Spinal cord (tissue), 10 donors: ENCODE data around the gene GARNL3. TPM values are rescaled to one million over a fixed set of nuclear protein-coding genes. Genes with fewer than 3 reads are reported as not detected.
A peak's percentile ranks its signal among the peaks of the same experiment; 100 is the strongest.

Source experiments
- DNase-seq, 6 donors: peaks; one replicate each; pipeline versions ENCODE4 v3.0.0 to v3.0.0-alpha.2; 2013 to 2015; ENCODE audit warnings: low spot score in 6 of 6, low read depth in 4 of 6
- H3K27ac ChIP-seq: one replicate; pipeline ENCODE4 v1.5.1; 2013; ENCODE audit warnings: low read depth, low read length, control low read depth
- H3K27me3 ChIP-seq: one replicate; pipeline ENCODE4 v1.6.1; 2013; ENCODE audit warnings: low read length; ENCODE audit not compliant: control insufficient read depth, insufficient read depth
- H3K36me3 ChIP-seq: one replicate; pipeline ENCODE4 v1.6.1; 2013; ENCODE audit warnings: low read length; ENCODE audit not compliant: control insufficient read depth, insufficient read depth
- H3K4me1 ChIP-seq: one replicate; pipeline ENCODE4 v1.6.1; 2013; ENCODE audit warnings: low read length; ENCODE audit not compliant: control insufficient read depth, insufficient read depth
- H3K4me3 ChIP-seq: one replicate; pipeline ENCODE4 v1.5.1; 2013; ENCODE audit warnings: low read depth, low read length, control low read depth
- H3K9me3 ChIP-seq: one replicate; pipeline ENCODE4 v1.6.1; 2013; ENCODE audit warnings: low read length; ENCODE audit not compliant: control insufficient read depth, insufficient read depth
- WGBS: methylation state at CpG from one replicate; pipeline ENCODE4 v1.1.5; 2013; ENCODE audit warnings: missing lambda C conversion rate; ENCODE audit not compliant: insufficient coverage; 5-methylcytosine and 5-hydroxymethylcytosine counted together
- polyA plus RNA-seq, 2 donors: library from polyadenylated mRNA; unstranded; fragments of 120-200 nt; gene quantifications; one replicate each; pipeline ENCODE4 v1.2.1, GENCODE V29; 2013; ENCODE audit not compliant: insufficient read length in 2 of 2
- total RNA-seq, 2 donors: library from RNA; depleted of rRNA in 1 of 2; stranded (reverse); fragments of 120-200 nt in 1 of 2; fragments of >200 nt in 1 of 2; gene quantifications; one replicate each; pipeline versions ENCODE4 v1.2.3 to v1.2.4, GENCODE V29; 2013 to 2014
- donor health status: healthy.

The GARNL3 gene
- total and polyA plus RNA-seq, 4 donors, result 70.7 to 91.3 (median 73.1) TPM

DNA sequence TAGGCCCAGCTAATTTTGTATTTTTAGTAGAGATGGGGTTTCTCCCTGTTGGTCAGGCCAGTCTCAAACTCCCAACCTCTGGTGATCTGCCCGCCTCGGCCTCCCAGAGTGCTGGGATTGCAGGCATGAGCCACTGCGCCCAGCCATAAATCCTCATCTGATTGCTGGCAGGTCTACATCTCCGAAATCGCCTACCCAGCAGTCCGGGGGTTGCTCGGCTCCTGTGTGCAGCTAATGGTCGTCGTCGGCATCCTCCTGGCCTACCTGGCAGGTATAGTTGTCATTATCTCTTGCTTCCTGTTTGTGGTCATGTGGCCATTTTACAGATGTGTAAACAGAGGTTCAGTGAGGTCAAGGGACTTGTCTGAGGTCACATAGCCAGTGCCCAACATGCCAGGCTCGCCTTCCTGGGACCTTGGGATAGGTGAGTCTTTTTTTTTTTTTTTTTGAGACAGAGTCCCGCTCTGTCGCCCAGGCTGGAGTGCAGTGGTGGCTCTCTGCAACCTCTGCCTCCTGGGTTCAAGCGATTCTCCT is 135.2 kb downstream of the GARNL3 start:
- 98% methylated on average over 10 of the region's 14 CpGs for WGBS
- Histone ChIP-seq H3K27ac (no peak overlapping the region), H3K4me3 (no peak overlapping the region), H3K27me3 (no peaks in the 10 kb centered on the region), H3K36me3 (peaks cover 44% of the 10 kb centered on the region), H3K9me3 (no peaks in the 10 kb centered on the region), H3K4me1 (peaks cover 30% of the 10 kb centered on the region)
- no peak for DNase-seq

DNA sequence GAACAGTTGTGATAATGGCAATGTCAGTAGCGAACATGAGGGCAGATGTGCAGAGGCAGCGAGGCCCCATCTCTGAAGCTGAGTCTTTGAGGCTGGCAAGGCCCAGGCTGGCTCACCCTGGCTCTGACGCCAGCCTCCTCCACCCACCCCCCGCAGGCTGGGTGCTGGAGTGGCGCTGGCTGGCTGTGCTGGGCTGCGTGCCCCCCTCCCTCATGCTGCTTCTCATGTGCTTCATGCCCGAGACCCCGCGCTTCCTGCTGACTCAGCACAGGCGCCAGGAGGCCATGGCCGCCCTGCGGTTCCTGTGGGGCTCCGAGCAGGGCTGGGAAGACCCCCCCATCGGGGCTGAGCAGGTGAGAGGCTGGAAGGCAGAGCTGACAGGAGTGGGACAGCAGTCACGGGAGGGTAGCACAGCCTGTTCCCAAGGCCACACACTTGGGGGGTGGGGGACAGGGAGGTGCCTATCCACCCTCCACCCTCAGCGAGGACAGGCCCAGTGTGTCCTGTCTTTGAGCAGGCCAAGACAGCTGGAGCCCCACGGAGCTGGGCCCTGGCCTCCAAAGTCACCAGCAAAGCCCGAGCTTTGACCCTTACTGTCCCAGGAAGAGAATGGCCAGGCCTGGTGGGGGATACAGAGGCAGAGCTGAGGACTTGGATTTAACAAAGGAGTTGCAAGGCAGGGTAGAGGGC is 138.0 kb downstream of the GARNL3 start:
- no peak overlapping the region for H3K27ac ChIP-seq
- H3K4me1 ChIP-seq, result peaks cover 30% of the 10 kb centered on the region
- no peak overlapping the region for H3K4me3 ChIP-seq
- no peaks in the 10 kb centered on the region for H3K9me3 ChIP-seq
- 90% methylated on average over 12 of the region's 18 CpGs for WGBS
- no peaks in the 10 kb centered on the region for H3K27me3 ChIP-seq
- peaks cover 71% of the 10 kb centered on the region for H3K36me3 ChIP-seq
- no peak for DNase-seq

DNA sequence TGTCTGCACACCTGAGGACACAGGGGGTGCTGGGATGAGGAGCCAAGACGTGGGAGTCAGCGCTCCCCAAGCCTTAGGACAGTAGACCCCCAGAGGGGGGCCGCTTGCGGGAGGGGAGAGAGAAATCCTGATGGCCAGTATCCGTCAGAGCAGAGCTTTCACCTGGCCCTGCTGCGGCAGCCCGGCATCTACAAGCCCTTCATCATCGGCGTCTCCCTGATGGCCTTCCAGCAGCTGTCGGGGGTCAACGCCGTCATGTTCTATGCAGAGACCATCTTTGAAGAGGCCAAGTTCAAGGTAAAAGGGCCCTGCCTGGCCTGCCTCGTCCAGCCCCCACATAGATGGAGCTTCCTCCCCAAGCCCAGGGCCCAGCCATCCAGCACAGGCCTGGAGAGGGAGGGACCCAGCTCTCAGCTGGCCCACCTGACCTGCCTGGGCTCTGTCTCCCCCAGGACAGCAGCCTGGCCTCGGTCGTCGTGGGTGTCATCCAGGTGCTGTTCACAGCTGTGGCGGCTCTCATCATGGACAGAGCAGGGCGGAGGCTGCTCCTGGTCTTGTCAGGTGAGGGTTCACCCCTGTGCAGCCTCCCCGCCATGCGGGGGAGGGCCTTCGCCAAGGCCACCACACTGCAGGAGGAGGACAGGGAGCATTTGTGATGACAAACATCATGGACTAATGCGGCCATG is 139.1 kb downstream of the GARNL3 start:
- no peaks in the 10 kb centered on the region for H3K9me3 ChIP-seq
- peaks cover 77% of the 10 kb centered on the region for H3K36me3 ChIP-seq
- H3K4me3 ChIP-seq, result no peak overlapping the region
- H3K4me1 ChIP-seq, result peaks cover 19% of the 10 kb centered on the region
- H3K27ac ChIP-seq, result no peak overlapping the region
- no peak for DNase-seq
- no peaks in the 10 kb centered on the region for H3K27me3 ChIP-seq
- WGBS, result 93% methylated on average over 22 of the region's 22 CpGs

DNA sequence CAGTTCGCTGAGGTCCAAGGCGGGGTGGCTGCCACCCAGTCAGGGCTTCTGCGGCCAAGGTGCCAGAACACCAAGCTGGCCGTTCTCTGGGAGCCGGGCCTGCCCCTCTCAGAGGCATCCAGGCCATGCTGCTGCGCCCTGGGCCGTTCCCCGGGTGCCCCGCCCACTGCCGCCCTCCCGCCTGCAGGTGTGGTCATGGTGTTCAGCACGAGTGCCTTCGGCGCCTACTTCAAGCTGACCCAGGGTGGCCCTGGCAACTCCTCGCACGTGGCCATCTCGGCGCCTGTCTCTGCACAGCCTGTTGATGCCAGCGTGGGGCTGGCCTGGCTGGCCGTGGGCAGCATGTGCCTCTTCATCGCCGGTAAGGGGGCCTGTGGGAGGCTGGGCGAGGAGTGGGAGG is 140.1 kb downstream of the GARNL3 start:
- no peaks in the 10 kb centered on the region for H3K9me3 ChIP-seq
- peaks cover 10% of the 10 kb centered on the region for H3K4me1 ChIP-seq
- no peak overlapping the region for H3K27ac ChIP-seq
- no peak overlapping the region for H3K4me3 ChIP-seq
- WGBS, result 95% methylated on average over 23 of the region's 23 CpGs
- DNase-seq, result no peak
- H3K36me3 ChIP-seq, result peaks cover 72% of the 10 kb centered on the region
- no peaks in the 10 kb centered on the region for H3K27me3 ChIP-seq

DNA sequence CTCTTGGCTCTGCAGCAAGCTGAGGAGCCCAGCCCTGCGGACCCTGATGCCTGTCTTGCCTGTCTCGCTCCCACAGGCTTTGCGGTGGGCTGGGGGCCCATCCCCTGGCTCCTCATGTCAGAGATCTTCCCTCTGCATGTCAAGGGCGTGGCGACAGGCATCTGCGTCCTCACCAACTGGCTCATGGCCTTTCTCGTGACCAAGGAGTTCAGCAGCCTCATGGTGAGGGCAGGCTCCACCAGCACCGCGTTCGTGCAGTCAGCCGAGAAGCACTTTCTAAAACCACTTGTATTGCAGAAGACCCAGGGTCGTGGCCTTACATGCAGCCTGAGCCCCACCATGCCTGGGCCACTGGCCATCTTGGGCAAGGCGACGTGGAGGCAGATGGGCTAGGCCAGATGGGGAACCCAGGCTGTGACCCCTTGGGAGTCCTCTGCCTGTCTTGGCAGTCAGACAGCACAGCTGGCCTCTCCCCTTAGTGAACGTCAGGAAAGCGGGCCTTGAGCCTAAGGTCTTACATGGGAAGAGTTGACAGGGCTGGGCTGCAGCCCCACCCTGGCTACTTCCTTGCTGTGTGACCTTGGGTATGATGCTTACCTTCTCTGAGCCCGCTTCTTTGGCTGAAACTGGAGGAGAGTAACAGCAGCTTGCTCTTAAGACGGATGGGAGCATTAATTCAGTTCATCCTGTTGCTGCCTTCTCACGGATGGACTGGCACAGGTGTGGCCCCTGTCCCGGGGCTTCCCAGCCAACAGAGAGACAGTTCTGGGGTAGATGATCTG is 141.0 kb downstream of the GARNL3 start:
- H3K27me3 ChIP-seq, result no peaks in the 10 kb centered on the region
- 93% methylated on average over 19 of the region's 20 CpGs for WGBS
- no peaks in the 10 kb centered on the region for H3K9me3 ChIP-seq
- H3K36me3 ChIP-seq, result peaks cover 63% of the 10 kb centered on the region
- no peak for DNase-seq
- H3K27ac ChIP-seq, result no peak overlapping the region
- H3K4me1 ChIP-seq, result peaks cover 8% of the 10 kb centered on the region
- no peak overlapping the region for H3K4me3 ChIP-seq

DNA sequence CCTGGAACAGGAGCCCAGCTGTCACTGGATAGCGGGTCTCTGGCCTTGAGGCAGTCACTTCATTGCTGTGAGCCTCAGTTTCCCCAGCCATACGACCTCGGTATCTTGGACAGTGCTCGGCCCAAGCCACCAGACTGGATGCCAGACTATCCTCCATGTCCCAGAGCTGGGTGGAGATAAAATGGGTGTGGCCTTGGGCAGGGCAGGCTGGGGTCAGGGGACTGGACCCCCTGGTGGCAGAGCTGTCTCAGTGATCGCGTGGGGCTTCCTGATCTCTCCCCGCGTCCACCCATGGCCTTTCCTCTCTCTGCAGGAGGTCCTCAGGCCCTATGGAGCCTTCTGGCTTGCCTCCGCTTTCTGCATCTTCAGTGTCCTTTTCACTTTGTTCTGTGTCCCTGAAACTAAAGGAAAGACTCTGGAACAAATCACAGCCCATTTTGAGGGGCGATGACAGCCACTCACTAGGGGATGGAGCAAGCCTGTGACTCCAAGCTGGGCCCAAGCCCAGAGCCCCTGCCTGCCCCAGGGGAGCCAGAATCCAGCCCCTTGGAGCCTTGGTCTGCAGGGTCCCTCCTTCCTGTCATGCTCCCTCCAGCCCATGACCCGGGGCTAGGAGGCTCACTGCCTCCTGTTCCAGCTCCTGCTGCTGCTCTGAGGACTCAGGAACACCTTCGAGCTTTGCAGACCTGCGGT is 142.4 kb downstream of the GARNL3 start:
- Histone ChIP-seq H3K36me3 (peaks cover 58% of the 10 kb centered on the region), H3K27me3 (no peaks in the 10 kb centered on the region), H3K4me3 (no peak overlapping the region), H3K4me1 (peaks cover 8% of the 10 kb centered on the region), H3K9me3 (no peaks in the 10 kb centered on the region), H3K27ac (no peak overlapping the region)
- WGBS, result 82% methylated on average over 13 of the region's 13 CpGs
- no peak for DNase-seq

DNA sequence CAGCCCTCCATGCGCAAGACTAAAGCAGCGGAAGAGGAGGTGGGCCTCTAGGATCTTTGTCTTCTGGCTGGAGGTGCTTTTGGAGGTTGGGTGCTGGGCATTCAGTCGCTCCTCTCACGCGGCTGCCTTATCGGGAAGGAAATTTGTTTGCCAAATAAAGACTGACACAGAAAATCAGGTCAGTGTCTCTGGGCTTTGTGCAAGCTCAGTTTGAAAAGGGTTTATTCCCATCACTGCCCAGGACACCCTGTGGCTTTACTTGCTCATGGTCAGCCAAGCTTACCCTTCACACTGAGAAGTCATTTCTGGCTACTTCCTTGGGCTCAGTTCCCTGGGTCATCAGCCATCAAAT is 142.9 kb downstream of the GARNL3 start:
- no peak overlapping the region for H3K27ac ChIP-seq
- peak in 1 of 6 donors; percentile 12 for DNase-seq
- H3K4me3 ChIP-seq, result no peak overlapping the region
- WGBS, result 72% methylated on average over 6 of the region's 6 CpGs
- no peaks in the 10 kb centered on the region for H3K9me3 ChIP-seq
- peaks cover 54% of the 10 kb centered on the region for H3K36me3 ChIP-seq
- peaks cover 8% of the 10 kb centered on the region for H3K4me1 ChIP-seq
- H3K27me3 ChIP-seq, result no peaks in the 10 kb centered on the region

DNA sequence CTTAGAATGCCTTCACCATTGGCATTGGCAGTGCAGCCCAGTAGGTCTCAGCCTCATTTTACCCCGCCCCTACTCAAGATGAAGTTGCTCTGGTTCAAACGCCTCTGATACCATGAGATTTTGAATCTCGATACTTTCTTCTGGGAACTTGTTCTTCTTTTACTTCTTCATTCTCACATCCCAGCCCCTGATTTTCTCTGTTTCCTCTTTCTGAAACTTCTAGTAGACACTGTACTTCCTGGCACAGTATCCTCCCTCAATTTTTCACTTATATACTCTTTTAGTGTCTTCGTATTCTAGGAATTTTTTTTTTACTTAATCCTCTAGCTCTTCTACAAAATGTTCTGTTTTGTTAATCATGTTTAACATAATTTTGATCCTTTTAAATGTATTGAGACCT is 146.5 kb downstream of the GARNL3 start:
- no peak for DNase-seq
- H3K4me3 ChIP-seq, result no peak overlapping the region
- 90% methylated on average over 3 of the region's 4 CpGs for WGBS
- no peaks in the 10 kb centered on the region for H3K27me3 ChIP-seq
- peaks cover 8% of the 10 kb centered on the region for H3K4me1 ChIP-seq
- peaks cover 20% of the 10 kb centered on the region for H3K36me3 ChIP-seq
- H3K9me3 ChIP-seq, result no peaks in the 10 kb centered on the region
- H3K27ac ChIP-seq, result no peak overlapping the region

DNA sequence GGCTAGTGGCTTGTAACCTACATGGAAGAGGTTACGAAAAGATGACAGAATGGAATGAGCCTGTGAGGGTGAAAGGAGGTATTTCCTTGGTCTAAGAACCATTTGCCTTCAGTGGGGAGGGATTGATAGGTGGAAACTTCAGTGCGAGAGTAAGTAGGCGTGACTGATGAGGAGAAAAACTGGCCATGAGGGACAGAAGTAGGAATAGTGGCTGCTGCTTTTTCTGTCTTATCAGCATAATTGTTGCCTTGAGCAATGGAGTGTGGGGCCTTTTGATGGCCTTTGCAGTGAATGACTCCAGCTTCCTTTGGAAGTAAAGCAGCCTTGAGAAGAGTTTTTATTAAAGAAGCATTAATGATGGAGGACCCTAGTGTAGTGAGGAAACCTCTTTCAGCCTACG is 150.6 kb downstream of the GARNL3 start:
- Histone ChIP-seq H3K27ac (no peak overlapping the region), H3K4me3 (no peak overlapping the region), H3K36me3 (peaks cover 8% of the 10 kb centered on the region), H3K27me3 (no peaks in the 10 kb centered on the region), H3K4me1 (peaks cover 8% of the 10 kb centered on the region), H3K9me3 (no peaks in the 10 kb centered on the region)
- DNase-seq, result peak in 1 of 6 donors; percentile 57
- WGBS, result 68% methylated on average over 3 of the region's 4 CpGs
